ENCODE results near the gene SLC23A2.

The SLC23A2 gene

DNA sequence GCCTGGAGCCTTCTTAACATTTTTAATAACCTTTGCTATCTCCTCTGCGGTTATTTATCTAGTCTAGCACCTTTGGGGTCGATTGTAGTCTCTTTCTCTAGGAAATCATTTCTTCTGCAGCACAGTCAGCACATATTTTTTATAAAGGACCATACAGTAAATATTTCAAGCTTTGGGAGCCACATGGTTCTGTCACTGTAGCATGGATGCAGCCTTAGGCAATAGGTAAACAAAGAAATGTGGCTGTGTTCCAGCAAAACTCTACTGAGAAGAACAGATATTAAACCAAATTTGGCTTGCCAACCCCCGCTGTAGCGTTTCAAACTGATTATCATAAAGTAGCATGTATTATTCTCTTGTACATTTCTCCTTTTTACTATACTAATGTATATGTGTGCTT, 95.7 kb downstream of the SLC23A2 start:
- H3K27ac ChIP-seq (ENCODE audit: extremely low read depth, low read depth, low read length), result no peak overlapping the region
- peaks cover 7% of the 10 kb centered on the region for H3K4me1 ChIP-seq (ENCODE audit: control insufficient read depth, insufficient read depth, low read length)
- no peak for TF ChIP-seq ZNF311 (tag by site-specific recombination; IDR thresholded peaks at IDR 0.05; ENCODE audit: borderline replicate concordance)
- TF ChIP-seq ZNF239 (tag by site-specific recombination; IDR thresholded peaks at IDR 0.05), result no peak
- TF ChIP-seq ZNF501 (tag by site-specific recombination; IDR thresholded peaks at IDR 0.05), result no peak
- no peak for TF ChIP-seq ZNF175 (tag by site-specific recombination; IDR thresholded peaks at IDR 0.05)
- no peak for TF ChIP-seq ZSCAN30 (tag by site-specific recombination; IDR thresholded peaks at IDR 0.05)
- TF ChIP-seq GLI4 (tag by site-specific recombination; IDR thresholded peaks at IDR 0.05), result no peak
- TF ChIP-seq ZNF23 (tag by site-specific recombination; IDR thresholded peaks at IDR 0.05; ENCODE audit: borderline replicate concordance), result no peak
- TF ChIP-seq ZNF549 (tag by site-specific recombination; IDR thresholded peaks at IDR 0.05), result no peak
- TF ChIP-seq GLIS1 (tag by site-specific recombination; IDR thresholded peaks at IDR 0.05), result no peak
- ChIA-PET CTCF (interaction anchor here (0.5 kb wide), 1 partner anchor 777 kb away, joined by 3 read pairs; no protein-coding TSS in a partner anchor), POLR2A (no interaction called here)
- H3K4me3 ChIP-seq (ENCODE audit: low read depth, low read length), result no peak overlapping the region
- no peaks in the 10 kb centered on the region; the same call in 1 of the 2 replicates for H3K9me3 ChIP-seq (ENCODE audit: control insufficient read depth, insufficient read depth, low read depth, low read length)
- H3K36me3 ChIP-seq (ENCODE audit: control insufficient read depth in 2 of 2, insufficient read depth in 1 of 2, low read length in 2 of 2), result peaks cover 5 to 43% of the 10 kb centered on the region in 2 experiments; a peak in 2 of 3 replicates

DNA sequence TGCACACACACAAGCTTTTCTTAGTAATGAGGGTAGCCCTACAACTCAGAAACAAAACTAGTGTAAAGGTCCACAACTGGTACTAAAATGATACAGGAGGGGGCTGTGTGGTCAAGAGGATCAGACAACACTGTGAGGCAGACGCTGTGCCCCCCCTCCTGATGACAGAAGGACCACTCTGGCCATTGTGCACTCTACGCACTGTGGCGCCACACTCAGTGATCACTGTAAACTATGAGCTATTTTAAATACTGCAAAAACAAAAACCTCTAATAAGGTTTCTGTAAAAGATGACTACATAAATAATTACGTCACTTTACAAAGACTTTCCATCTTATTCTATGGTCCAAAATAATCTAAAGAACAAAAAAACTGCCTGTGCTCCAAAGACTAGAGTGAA, 96.1 kb downstream of the SLC23A2 start:
- H3K27ac ChIP-seq (ENCODE audit: extremely low read depth, low read depth, low read length), result no peak overlapping the region
- no peaks in the 10 kb centered on the region; the same call in 1 of the 2 replicates for H3K9me3 ChIP-seq (ENCODE audit: control insufficient read depth, insufficient read depth, low read depth, low read length)
- CTCF ChIA-PET, result no interaction called here
- POLR2A ChIA-PET, result no interaction called here
- TF ChIP-seq, protein P1, sequence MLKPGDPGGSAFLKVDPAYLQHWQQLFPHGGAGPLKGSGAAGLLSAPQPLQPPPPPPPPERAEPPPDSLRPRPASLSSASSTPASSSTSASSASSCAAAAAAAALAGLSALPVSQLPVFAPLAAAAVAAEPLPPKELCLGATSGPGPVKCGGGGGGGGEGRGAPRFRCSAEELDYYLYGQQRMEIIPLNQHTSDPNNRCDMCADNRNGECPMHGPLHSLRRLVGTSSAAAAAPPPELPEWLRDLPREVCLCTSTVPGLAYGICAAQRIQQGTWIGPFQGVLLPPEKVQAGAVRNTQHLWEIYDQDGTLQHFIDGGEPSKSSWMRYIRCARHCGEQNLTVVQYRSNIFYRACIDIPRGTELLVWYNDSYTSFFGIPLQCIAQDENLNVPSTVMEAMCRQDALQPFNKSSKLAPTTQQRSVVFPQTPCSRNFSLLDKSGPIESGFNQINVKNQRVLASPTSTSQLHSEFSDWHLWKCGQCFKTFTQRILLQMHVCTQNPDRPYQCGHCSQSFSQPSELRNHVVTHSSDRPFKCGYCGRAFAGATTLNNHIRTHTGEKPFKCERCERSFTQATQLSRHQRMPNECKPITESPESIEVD (tag by site-specific recombination; IDR thresholded peaks at IDR 0.05), result 0 out of 2 replicates have a peak, but pooled peaks have one; percentile 30
- TF ChIP-seq BCL11B (tag by site-specific recombination; IDR thresholded peaks at IDR 0.05; ENCODE audit: low read depth) (no peak), ZNF169 (tag by site-specific recombination; IDR thresholded peaks at IDR 0.05) (no peak), ZNF791 (tag by site-specific recombination; IDR thresholded peaks at IDR 0.05) (no peak), SP7 (tag by site-specific recombination; IDR thresholded peaks at IDR 0.05) (no peak)
- H3K4me1 ChIP-seq (ENCODE audit: control insufficient read depth, insufficient read depth, low read length), result peaks cover 7% of the 10 kb centered on the region
- H3K36me3 ChIP-seq (ENCODE audit: control insufficient read depth in 2 of 2, insufficient read depth in 1 of 2, low read length in 2 of 2), result peaks cover 5 to 45% of the 10 kb centered on the region in 2 experiments; a peak in 2 of 3 replicates
- no peak overlapping the region for H3K4me3 ChIP-seq (ENCODE audit: low read depth, low read length)

DNA sequence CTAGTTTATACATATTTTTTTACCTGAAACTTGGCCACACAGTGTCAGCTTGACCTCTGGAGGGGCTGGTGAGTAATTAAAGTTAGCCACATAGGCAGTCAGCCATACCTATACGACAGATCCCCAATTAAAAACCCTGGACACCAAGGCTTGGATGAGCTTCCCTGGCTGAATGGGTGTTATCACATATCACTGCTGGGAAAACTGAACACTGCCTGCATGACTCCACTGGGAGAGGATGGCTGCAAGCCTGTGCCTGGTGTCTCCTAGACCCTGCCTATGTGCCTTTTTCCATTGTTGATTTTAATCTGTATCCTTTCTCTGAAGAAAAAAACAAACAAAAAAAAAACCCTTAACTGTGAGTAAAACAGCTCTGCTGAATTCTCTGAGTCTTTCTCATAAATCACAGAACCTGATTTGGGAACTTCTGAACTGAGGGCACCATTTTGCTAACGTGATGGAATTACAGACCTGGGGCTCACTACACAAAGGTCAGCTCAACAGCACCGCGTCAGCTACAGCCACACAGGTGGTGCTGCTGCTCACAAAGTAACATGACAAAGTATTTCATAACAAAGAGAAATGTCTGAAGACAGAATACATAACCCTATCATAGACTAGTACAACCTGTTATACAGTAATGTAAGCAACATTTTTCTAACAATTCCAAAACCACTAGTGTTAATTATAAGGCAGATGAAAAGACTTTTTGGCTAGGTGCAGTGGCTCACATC, 97.0 kb downstream of the SLC23A2 start:
- Histone ChIP-seq H3K4me1 (ENCODE audit: control insufficient read depth, insufficient read depth, low read length) (peaks cover 7% of the 10 kb centered on the region), H3K9me3 (ENCODE audit: control insufficient read depth, insufficient read depth, low read depth, low read length) (no peaks in the 10 kb centered on the region; the same call in 1 of the 2 replicates), H3K4me3 (ENCODE audit: low read depth, low read length) (no peak overlapping the region), H3K36me3 (ENCODE audit: control insufficient read depth in 2 of 2, insufficient read depth in 1 of 2, low read length in 2 of 2) (peaks cover 11 to 53% of the 10 kb centered on the region in 2 experiments; a peak in 2 of 3 replicates), H3K27ac (ENCODE audit: extremely low read depth, low read depth, low read length) (no peak overlapping the region)
- ChIA-PET POLR2A (no interaction called here), CTCF (interaction anchor here (0.9 kb wide), 1 partner anchor 197 kb away, joined by 3 read pairs; no protein-coding TSS in a partner anchor)
- TF ChIP-seq ZNF366 (tag by site-specific recombination; conservative IDR thresholded peaks at IDR 0.05) (no peak), ZNF660 (tag by site-specific recombination; IDR thresholded peaks at IDR 0.05) (no peak), WT1 (tag by site-specific recombination; IDR thresholded peaks at IDR 0.05) (no peak), ZNF488 (tag by site-specific recombination; IDR thresholded peaks at IDR 0.05) (no peak), ZFHX2 (tag by site-specific recombination; conservative IDR thresholded peaks at IDR 0.05) (no peak), ZNF202 (tag by site-specific recombination; IDR thresholded peaks at IDR 0.05; ENCODE audit: borderline replicate concordance) (no peak)

Measured in HEK293 (cell line).